Skin epidermis (tissue), 12 donors: ENCODE results near the gene RTEL1.
"Not testable (repeated sequence)": the region's sequence is repeated elsewhere in the genome, so short reads cannot be mapped to it uniquely, and the experiment has no call there.

Experiments used
- H3K27ac ChIP-seq, 21 experiments: fragments of 200-600 bp; sonication (generic) in 11 of 21; one replicate each; pipeline ENCODE4 v1.5.0; 2020; ENCODE audit warnings: mild to moderate bottlenecking in 3 of 21, inconsistent platforms in 2 of 21, moderate library complexity in 2 of 21
- H3K4me3 ChIP-seq, 7 experiments: fragments of 200-600 bp; sonication (generic) in 2 of 7; one replicate each; pipeline ENCODE4 v1.5.0; 2020; ENCODE audit warnings: inconsistent platforms in 2 of 7, mild to moderate bottlenecking in 2 of 7, moderate library complexity in 1 of 7

The RTEL1 gene

GRCh38 chr20:63643499-63643898, 14.6 kb upstream of the RTEL1 start:
- H3K27ac ChIP-seq = no peak overlapping the region
- no peak overlapping the region for H3K4me3 ChIP-seq

GRCh38 chr20:63643946-63644345, 14.2 kb upstream of the RTEL1 start:
- Histone ChIP-seq H3K4me3 (no peak overlapping the region), H3K27ac (no peak overlapping the region)

DNA sequence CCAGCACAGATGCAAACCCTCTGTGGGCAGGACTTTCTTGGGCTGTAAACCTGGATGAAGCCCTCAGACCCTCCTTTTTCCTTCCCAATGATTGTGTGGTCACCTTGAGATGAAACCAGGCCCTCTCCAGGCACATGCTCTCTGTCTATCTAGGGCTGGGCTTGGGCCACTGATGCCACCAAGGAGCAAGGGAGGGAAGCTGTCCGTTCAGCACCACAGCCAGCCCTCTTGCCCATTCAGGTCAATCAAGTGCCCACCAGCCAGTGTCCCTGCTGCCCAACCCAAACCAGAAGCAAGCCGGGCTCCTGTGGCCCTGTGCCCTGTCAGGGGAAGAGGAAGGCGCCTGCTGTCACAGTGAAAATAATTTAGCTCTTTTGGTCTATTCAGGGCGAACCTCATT, 12.9 kb upstream of the RTEL1 start:
- no peak overlapping the region for H3K4me3 ChIP-seq
- no peak overlapping the region for H3K27ac ChIP-seq

DNA sequence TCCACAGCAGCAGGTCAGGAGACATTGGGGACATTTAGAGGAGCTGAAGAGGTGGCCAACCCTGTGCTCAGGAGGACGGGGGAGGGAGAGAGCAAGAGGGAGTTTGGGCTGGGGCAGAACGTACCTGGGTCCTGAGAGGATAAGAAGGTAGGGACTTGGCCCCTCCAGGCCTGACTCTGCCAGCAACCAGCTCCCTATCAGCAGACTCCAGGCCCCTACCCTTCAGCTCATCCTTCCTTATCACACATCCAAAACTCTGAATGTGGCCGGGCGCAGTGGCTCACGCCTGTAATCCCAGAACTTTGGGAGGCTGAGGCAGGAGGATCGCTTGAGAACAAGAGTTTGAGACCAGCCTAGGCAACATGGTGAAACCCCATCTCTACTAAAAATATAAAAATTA, 9.9 kb upstream of the RTEL1 start:
- H3K4me3 ChIP-seq = no peak overlapping the region
- H3K27ac ChIP-seq = no peak overlapping the region

- no peak overlapping the region for H3K4me3 ChIP-seq
- no peak overlapping the region for H3K27ac ChIP-seq
Measured at GRCh38 chr20:63648895-63649589, 9.1 kb upstream of the RTEL1 start.

- H3K27ac ChIP-seq, H3K4me3 ChIP-seq: not testable (repeated sequence)
Measured at GRCh38 chr20:63650486-63650885, 7.6 kb upstream of the RTEL1 start.

DNA sequence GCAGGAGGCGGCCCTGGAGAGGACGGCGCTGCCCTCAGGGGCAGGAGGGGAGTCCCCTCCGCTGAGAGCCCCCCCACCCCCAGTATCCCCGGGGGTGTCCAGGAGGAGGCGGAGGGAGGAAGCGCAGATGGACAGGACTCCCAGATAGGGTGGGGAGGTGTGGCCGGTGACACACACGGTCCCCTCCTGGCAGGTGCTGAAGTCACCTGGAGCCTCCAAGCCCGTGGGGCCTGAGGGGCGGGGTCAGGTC, 6.2 kb upstream of the RTEL1 start:
- H3K4me3 ChIP-seq = peak overlapping the region; percentile 56 to 74 (median 65)
- H3K27ac ChIP-seq = peak overlapping the region in 9 of 21 experiments; percentile 11 to 90 (median 63)

DNA sequence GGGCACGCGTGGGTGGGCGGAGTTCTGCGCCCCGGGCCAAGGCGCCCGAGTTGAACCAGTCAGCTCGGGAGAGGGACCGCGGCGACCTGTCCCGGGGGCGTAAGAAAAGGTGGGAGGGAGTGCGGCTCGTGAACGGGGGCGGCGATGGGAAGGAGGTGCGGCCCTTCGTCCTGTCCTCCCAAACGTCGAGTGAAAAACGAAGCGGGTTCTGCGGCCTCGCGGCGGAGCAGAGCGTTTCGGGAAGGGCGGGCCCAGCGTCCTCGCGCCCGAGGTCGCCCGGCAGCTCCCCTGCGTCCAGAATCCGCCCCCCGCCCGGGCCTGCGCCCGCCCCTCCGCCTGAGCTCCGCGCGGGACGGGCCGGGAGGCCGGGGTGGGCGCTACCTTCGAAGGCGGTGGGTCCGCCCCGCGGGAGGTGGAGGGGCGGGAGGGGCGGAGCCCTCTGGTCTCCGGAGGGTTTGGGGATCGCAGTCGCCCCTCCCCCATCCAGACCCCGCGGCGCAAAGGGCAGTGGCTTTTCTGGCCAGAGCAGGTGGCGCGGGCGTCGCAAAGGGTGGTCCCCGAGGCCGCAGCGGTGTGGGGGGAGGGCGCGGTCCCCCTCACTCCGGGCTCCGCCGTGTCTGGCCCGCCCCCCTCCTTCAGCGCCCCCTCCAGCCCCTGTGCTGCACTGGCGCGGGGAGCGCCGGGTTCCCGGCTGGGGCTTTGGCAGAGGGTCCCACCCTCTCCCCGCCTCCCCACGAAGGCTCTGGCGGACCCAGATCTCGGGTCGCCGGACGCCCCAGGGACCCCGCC, 5.7 kb upstream of the RTEL1 start:
- peak overlapping the region in 15 of 21 experiments; percentile 11 to 90 (median 61) for H3K27ac ChIP-seq
- H3K4me3 ChIP-seq = peak overlapping the region; percentile 56 to 74 (median 65)

DNA sequence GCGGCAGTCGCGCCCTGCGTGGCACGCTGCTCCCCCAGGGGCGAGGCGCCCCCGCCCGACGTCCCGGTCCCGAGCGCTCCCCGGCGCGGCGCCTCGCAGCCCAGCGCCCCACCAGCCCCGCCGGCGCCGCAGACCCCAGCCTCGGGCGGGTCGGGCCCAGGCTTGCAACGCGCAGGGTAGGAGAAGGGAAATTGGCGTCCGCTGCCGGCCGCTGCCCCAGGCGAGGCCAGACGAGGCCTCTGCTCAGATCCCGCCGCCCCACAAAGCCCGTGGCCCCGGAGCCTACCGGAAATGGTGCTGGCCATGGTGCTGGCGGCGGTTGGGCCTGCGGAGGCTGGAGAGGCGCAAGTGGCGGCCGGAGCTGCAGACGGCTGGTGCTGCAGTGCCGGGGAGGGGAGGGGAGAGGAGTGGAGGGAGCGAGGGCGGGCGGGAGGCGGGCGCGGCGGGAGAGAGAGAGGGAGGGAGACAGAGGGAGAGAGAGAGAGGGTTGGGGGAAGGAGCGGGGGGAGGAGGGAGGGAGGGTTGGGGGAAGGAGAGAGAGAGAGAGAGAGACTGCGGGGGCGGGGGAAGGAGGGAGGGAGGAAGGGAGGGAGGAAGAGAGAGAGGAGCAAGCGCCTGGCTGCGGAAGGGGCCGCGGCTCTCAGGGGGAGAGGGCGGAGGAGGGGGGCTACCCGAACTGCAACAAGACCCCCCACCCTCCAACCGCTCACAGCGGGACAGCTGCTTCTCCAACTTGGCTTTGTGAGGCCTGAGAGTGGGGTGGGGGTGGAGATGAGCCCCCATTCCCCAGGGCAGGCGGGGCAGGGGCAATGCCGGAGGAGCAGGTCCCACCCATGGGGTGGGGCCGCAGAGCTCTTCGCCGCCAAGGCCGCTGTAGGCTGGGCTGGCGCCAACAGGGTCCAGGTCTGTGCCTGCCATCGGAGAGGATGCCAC, 4.8 kb upstream of the RTEL1 start, which contains the start of gene STMN3:
TSS of gene STMN3 (minus strand) at position 384 of the 933 bp plus-strand sequence. CDS start at position 305, 79 bp downstream.
- Histone ChIP-seq H3K27ac (peak within 1 kb of the TSS in 20 of 21 experiments; percentile 45 to 90 (median 71)), H3K4me3 (peak within 1 kb of the TSS; percentile 56 to 74 (median 65))

GRCh38 chr20:63653974-63654668, 4.0 kb upstream of the RTEL1 start:
- peak overlapping the region in 19 of 21 experiments; percentile 27 to 90 (median 73) for H3K27ac ChIP-seq
- H3K4me3 ChIP-seq = peak overlapping the region; percentile 56 to 74 (median 65)

DNA sequence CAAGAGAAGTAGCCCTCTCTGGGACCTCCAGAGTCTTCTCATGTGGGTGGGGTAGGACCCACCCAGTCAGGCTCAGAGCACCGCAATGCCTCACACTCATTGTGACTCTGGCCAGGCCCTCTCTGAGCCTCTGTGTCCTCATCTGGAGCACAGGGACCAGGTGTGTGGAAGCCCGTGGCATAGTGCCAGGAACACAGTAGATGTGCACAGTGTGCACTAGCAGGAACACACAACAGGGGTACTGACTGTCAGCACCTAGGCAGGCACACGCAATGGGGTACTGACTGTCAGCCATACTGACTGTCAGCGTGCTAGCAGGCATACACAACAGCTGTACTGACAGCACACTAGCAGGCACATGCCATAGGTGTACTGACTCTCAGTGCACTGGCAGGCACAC, 2.9 kb upstream of the RTEL1 start:
- H3K27ac ChIP-seq = no peak overlapping the region
- no peak overlapping the region for H3K4me3 ChIP-seq

DNA sequence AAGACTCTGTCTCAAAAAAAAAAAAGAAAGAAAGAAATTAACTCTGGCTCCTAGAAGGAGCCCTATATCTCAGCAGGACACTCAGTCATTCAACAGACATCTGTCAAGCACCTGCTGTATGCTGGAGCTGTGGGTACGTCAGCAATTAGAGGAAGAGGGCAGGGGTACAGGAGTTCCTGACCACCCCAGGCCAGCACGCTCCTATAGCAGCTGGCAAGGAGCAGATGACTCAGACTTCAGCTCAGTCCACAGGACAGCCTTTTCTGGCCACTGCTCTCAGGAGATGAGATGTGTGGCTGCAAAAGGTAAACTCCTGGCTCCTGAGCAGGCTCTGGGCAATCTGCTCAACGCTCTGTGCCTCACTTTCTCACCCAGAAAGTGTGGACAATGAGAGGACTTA, 1.7 kb upstream of the RTEL1 start:
- Histone ChIP-seq H3K27ac (peak overlapping the region in 1 of 21 experiments; percentile 91), H3K4me3 (no peak overlapping the region)

DNA sequence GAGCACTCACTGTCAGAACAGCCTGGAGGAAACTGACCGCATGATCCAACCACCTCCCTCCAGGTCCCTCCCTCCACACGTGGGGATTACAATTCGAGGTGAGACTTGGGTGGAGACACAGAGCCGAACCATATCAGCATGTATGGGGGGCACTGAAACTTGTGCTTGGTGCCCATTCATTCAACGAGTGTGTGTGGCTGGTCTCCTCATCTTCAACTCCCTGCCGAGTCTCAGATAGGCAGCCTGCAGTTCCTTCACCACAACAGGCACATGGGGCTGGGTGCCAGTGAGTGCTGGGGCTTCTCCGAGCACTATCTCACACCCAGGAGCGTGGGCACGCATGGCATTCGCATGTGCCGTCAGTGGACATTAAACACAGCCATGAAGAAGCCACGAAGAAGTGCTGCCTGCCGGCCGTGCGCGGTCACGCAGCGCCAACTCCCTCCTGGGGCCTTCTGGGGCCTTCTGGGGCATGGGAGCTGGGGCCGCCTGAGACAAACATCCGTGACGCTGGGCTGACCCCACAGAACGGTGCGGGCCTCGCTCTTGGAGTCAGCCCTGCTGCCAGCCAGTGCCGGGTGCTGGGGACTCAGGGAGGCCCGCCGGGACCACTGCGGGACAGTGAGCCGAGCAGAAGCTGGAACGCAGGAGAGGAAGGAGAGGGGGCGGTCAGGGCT, 714 bp upstream of the RTEL1 start:
- peak overlapping the region; percentile 55 to 80 (median 70) for H3K4me3 ChIP-seq
- H3K27ac ChIP-seq = peak overlapping the region; percentile 69 to 96 (median 88)

DNA sequence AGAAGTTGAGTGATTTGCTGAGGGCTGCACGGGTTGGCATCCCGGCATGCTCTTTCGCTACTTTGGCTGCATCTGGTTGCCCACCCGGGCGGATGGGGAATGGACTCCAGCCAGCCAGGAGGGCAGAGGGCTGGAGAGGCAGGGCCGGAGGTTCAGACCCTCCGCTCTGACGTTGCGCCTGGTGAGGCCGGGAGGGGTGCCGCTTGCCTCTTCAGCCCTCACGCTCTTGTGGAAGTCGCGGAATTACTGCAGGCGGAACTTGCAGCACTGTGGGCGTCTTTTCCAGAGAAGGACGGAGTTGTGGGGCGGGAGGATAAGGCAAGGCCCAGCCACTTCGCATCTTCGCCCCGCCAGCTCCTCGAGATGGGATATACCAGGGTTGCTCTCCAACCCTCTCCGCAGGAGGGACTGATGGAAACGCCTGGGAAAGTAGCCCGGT, 656 bp downstream of the RTEL1 start:
- H3K27ac ChIP-seq = peak overlapping the region; percentile 15 to 96 (median 88)
- H3K4me3 ChIP-seq = peak overlapping the region; percentile 55 to 80 (median 70)

GRCh38 chr20:63659370-63659769, 1.3 kb downstream of the RTEL1 start:
- H3K4me3 ChIP-seq = peak overlapping the region; percentile 55 to 80 (median 70)
- H3K27ac ChIP-seq = peak overlapping the region in 18 of 21 experiments; percentile 82 to 96 (median 90)

- not testable (repeated sequence) for H3K4me3 ChIP-seq, H3K27ac ChIP-seq
Measured at GRCh38 chr20:63660174-63660573, 2.1 kb downstream of the RTEL1 start.

DNA sequence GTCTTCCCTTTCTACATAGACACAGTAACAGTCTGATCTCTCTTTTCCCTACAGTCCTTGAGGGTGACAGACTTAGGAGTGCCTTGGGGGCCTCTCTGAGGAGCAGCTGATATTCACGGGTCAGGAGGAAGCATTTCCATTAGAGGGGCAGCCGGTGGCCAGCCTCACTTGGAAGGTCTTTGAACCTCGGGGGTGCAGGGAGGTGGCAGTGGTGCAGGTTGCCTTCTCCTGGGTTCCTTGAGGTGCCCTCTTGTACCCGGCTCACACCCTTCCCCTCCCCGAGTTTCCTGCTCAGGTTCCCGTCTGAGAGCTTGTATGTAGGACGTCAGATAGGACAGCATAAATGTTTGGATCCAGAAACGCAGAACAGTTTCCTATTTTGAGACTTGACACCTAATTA, 2.5 kb downstream of the RTEL1 start:
- H3K27ac ChIP-seq = no peak overlapping the region
- H3K4me3 ChIP-seq = no peak overlapping the region

- no peak overlapping the region for H3K4me3 ChIP-seq
- no peak overlapping the region for H3K27ac ChIP-seq
Measured at GRCh38 chr20:63661108-63661507, 3.0 kb downstream of the RTEL1 start.
